Neural cell (in vitro differentiated cells): ENCODE measurements around the gene PRKAR1B. TPM values are rescaled to one million over a fixed set of nuclear protein-coding genes. Genes with fewer than 3 reads are reported as not detected.

Experiments used
- H2AFZ ChIP-seq: fragments of 200-600, 300-800 bp; sonication (generic), shearing (Covaris generic); 2 replicates; pipeline ENCODE4 v1.6.0; 2014; ENCODE audit warnings: low read depth, mild to moderate bottlenecking, antibody characterized with exemption, low read length, moderate library complexity
- H3F3A ChIP-seq: fragments of 200-600 bp; shearing (Covaris generic); 2 replicates; pipeline ENCODE4 v1.6.1; 2016; ENCODE audit warnings: mild to moderate bottlenecking, moderate library complexity, mixed read lengths, antibody characterized with exemption, low read length; ENCODE audit not compliant: insufficient read depth, poor library complexity, severe bottlenecking
- H3K27ac ChIP-seq: fragments of 200-600, 300-800 bp; sonication (generic), shearing (Covaris generic); 2 replicates; pipeline ENCODE4 v1.5.1; 2014; ENCODE audit warnings: mild to moderate bottlenecking, low read length, moderate library complexity
- H3K27me3 ChIP-seq: fragments of 300-800, 200-600 bp; sonication (generic), shearing (Covaris generic); 2 replicates; pipeline ENCODE4 v1.6.0; 2014; ENCODE audit warnings: mild to moderate bottlenecking, low read depth, low read length, moderate library complexity; ENCODE audit not compliant: insufficient read depth
- H3K36me3 ChIP-seq: fragments of 300-800, 200-600 bp; sonication (generic), shearing (Covaris generic); 2 replicates; pipeline ENCODE4 v1.5.1; 2014; ENCODE audit warnings: mild to moderate bottlenecking, antibody characterized with exemption, low read length, moderate library complexity; ENCODE audit not compliant: insufficient read depth
- H3K4me2 ChIP-seq: fragments of 300-800, 200-600 bp; sonication (generic), shearing (Covaris generic); 2 replicates; pipeline ENCODE4 v1.6.0; 2014; ENCODE audit warnings: mild to moderate bottlenecking, low read length
- H3K4me3 ChIP-seq: fragments of 300-800, 200-600 bp; sonication (generic), shearing (Covaris generic); 2 replicates; pipeline ENCODE4 v1.5.1; 2014; ENCODE audit warnings: mild to moderate bottlenecking, low read length, moderate library complexity
- H3K79me2 ChIP-seq: fragments of 200-600 bp; shearing (Covaris generic); replicated peaks from 2 replicates; pipeline ENCODE4 v1.6.0; 2014; ENCODE audit warnings: mild to moderate bottlenecking, low read length, moderate library complexity; ENCODE audit not compliant: insufficient read depth
- H3K9ac ChIP-seq: fragments of 300-800, 200-600 bp; sonication (generic), shearing (Covaris generic); 2 replicates; pipeline ENCODE4 v1.6.1; 2016; ENCODE audit warnings: mild to moderate bottlenecking, low read length, mixed read lengths
- H3K9me2 ChIP-seq: fragments of 200-600 bp; shearing (Covaris generic); 2 replicates; pipeline ENCODE4 v1.6.1; 2016; ENCODE audit warnings: mild to moderate bottlenecking, low read length, mixed read lengths; ENCODE audit not compliant: insufficient read depth
- H3K9me3 ChIP-seq: fragments of 200-600, 300-800 bp; sonication (generic), shearing (Covaris generic); 2 replicates; pipeline ENCODE4 v1.6.1; 2016; ENCODE audit warnings: mild to moderate bottlenecking, mixed run types, low read length, moderate library complexity, mixed read lengths
- H4K20me1 ChIP-seq: fragments of 200-600 bp; shearing (Covaris generic); 2 replicates; pipeline ENCODE4 v1.6.1; 2016; ENCODE audit warnings: mild to moderate bottlenecking, mixed run types; ENCODE audit not compliant: insufficient read depth
- CTCF ChIP-seq: fragments of 450-650 bp; IDR thresholded peaks from 2 replicates; pipeline ENCODE4 v1.5.1; 2014; ENCODE audit warnings: antibody characterized with exemption, mild to moderate bottlenecking, moderate library complexity; ENCODE audit not compliant: poor library complexity, severe bottlenecking
- EP300 ChIP-seq: fragments of 450-650 bp; conservative IDR thresholded peaks from 2 replicates; pipeline ENCODE4 v1.6.1; 2014; ENCODE audit warnings: antibody characterized with exemption, mild to moderate bottlenecking, moderate library complexity; ENCODE audit not compliant: poor library complexity, severe bottlenecking
- EZH2 ChIP-seq: fragments of 200-600, 300-800 bp; shearing (Covaris generic), sonication (generic); IDR thresholded peaks from 2 replicates; pipeline ENCODE4 v1.6.1; 2014; ENCODE audit warnings: antibody characterized with exemption, low read length, borderline replicate concordance, mild to moderate bottlenecking; ENCODE audit not compliant: insufficient read depth, poor library complexity, severe bottlenecking
- MXI1 ChIP-seq: fragments of 450-650 bp; conservative IDR thresholded peaks from 2 replicates; pipeline ENCODE4 v1.6.1; 2014; ENCODE audit warnings: antibody characterized with exemption, mild to moderate bottlenecking; ENCODE audit not compliant: poor library complexity, severe bottlenecking
- POLR2AphosphoS5 ChIP-seq: IDR thresholded peaks from 2 replicates; pipeline ENCODE4 v1.6.1; 2012
- RAD21 ChIP-seq: fragments of 450-650 bp; conservative IDR thresholded peaks from 2 replicates; pipeline ENCODE4 v1.6.1; 2014; ENCODE audit warnings: antibody characterized with exemption, mild to moderate bottlenecking, moderate library complexity
- REST ChIP-seq: IDR thresholded peaks from 2 replicates; pipeline ENCODE4 v1.6.1; 2012; ENCODE audit warnings: borderline replicate concordance
- SMC3 ChIP-seq: fragments of 450-650 bp; conservative IDR thresholded peaks from 2 replicates; pipeline ENCODE4 v1.6.1; 2014; ENCODE audit warnings: antibody characterized with exemption, mild to moderate bottlenecking, moderate library complexity; ENCODE audit not compliant: poor library complexity
- TAF1 ChIP-seq: IDR thresholded peaks from 2 replicates; pipeline ENCODE4 v1.6.1; 2012; ENCODE audit warnings: low read depth
- polyA plus RNA-seq: library from polyadenylated mRNA; depleted of rRNA; stranded (reverse); fragments of >200 nt; gene quantifications from 2 replicates; pipeline ENCODE4 v1.2.3, GENCODE V29; 2014

Gene PRKAR1B
- polyA plus RNA-seq, 1 donor from 2014 or later = 38.6 TPM

- no peaks in the 10 kb centered on the region for H4K20me1 ChIP-seq
- H3K27me3 ChIP-seq = no peaks in the 10 kb centered on the region
- no peaks in the 10 kb centered on the region for H3K9me2 ChIP-seq
- TF ChIP-seq CTCF (no peak), TAF1 (no peak), EZH2 (no peak), SMC3 (no peak), REST (no peak), EP300 (no peak), MXI1 (no peak)
- H3K4me3 ChIP-seq = no peak overlapping the region
- no peaks in the 10 kb centered on the region for H3K36me3 ChIP-seq
- H3K4me2 ChIP-seq = no peak overlapping the region
- no peaks in the 10 kb centered on the region for H3K9me3 ChIP-seq
- H3K27ac ChIP-seq = no peak overlapping the region
- H2AFZ ChIP-seq = no peak overlapping the region
- no peaks in the 10 kb centered on the region for H3K79me2 ChIP-seq
- H3F3A ChIP-seq = no peaks in the 10 kb centered on the region
- no peak overlapping the region for H3K9ac ChIP-seq
These were observed 149.2 kb downstream of the PRKAR1B start for GRCh38 chr7:577741-578370.

GRCh38 chr7:577278-577665 lies 149.8 kb downstream of the PRKAR1B start:
- no peaks in the 10 kb centered on the region for H3K79me2 ChIP-seq
- no peak for TF ChIP-seq REST
- no peak for TF ChIP-seq EZH2
- no peak for TF ChIP-seq MXI1
- no peak for TF ChIP-seq POLR2AphosphoS5
- no peak for TF ChIP-seq EP300
- TF ChIP-seq SMC3 = no peak
- no peak for TF ChIP-seq TAF1
- no peak for TF ChIP-seq CTCF
- TF ChIP-seq RAD21 = no peak

More at GRCh38 chr7:577278-577665, 149.8 kb downstream of the PRKAR1B start:
- no peaks in the 10 kb centered on the region for H3K36me3 ChIP-seq
- H3K4me3 ChIP-seq = no peak overlapping the region
- no peak overlapping the region for H3K9ac ChIP-seq
- H3F3A ChIP-seq = no peaks in the 10 kb centered on the region
- no peaks in the 10 kb centered on the region for H3K9me2 ChIP-seq
- H2AFZ ChIP-seq = no peak overlapping the region
- no peak overlapping the region for H3K4me2 ChIP-seq
- no peak overlapping the region for H3K27ac ChIP-seq
- H4K20me1 ChIP-seq = no peaks in the 10 kb centered on the region
- H3K9me3 ChIP-seq = no peaks in the 10 kb centered on the region
- no peaks in the 10 kb centered on the region for H3K27me3 ChIP-seq
